HG02884 (cell line): ENCODE results near the gene FOXN3.

Source experiments
- ATAC-seq: cut with Tn5 transposase; IDR thresholded peaks from one replicate; pipeline ENCODE4 v1.9.1; 2021; ENCODE audit warnings: mild to moderate bottlenecking, moderate library complexity; ENCODE audit not compliant: unreplicated experiment

Gene FOXN3

GRCh38 chr14:89237921-89238529 is 179.0 kb downstream of the FOXN3 start:
- ATAC-seq = no peak

- no peak for ATAC-seq
Observed at GRCh38 chr14:89236851-89237250, 180.2 kb downstream of the FOXN3 start.

- ATAC-seq = no peak
Observed at GRCh38 chr14:89233184-89233583, 183.8 kb downstream of the FOXN3 start.

- ATAC-seq = no peak
Observed at GRCh38 chr14:89232265-89233070, 184.6 kb downstream of the FOXN3 start.

- ATAC-seq = no peak
Observed at GRCh38 chr14:89231426-89232113, 185.5 kb downstream of the FOXN3 start.

GRCh38 chr14:89228921-89229639 is 188.0 kb downstream of the FOXN3 start:
- no peak for ATAC-seq

GRCh38 chr14:89227496-89227836 is 189.6 kb downstream of the FOXN3 start:
- no peak for ATAC-seq

GRCh38 chr14:89226801-89227495 is 190.1 kb downstream of the FOXN3 start:
- no peak for ATAC-seq

- no peak for ATAC-seq
Observed at GRCh38 chr14:89225607-89226006, 191.4 kb downstream of the FOXN3 start.

GRCh38 chr14:89221109-89221810 is 195.8 kb downstream of the FOXN3 start:
- ATAC-seq = no peak

- no peak for ATAC-seq
Observed at GRCh38 chr14:89219051-89219450, 198.0 kb downstream of the FOXN3 start.

GRCh38 chr14:89217891-89218290 is 199.1 kb downstream of the FOXN3 start:
- ATAC-seq = no peak

- no peak for ATAC-seq
Observed at GRCh38 chr14:89215531-89215930, 201.5 kb downstream of the FOXN3 start.

- ATAC-seq = no peak
Observed at GRCh38 chr14:89215114-89215513, 201.9 kb downstream of the FOXN3 start.

- ATAC-seq = no peak
Observed at GRCh38 chr14:89214221-89214965, 202.6 kb downstream of the FOXN3 start.

- ATAC-seq = no peak
Observed at GRCh38 chr14:89212386-89213235, 204.4 kb downstream of the FOXN3 start.

GRCh38 chr14:89209558-89209957 is 207.5 kb downstream of the FOXN3 start:
- no peak for ATAC-seq

- no peak for ATAC-seq
Observed at GRCh38 chr14:89207925-89208328, 209.1 kb downstream of the FOXN3 start.
